ENCODE data around the gene ARPC5. TPM values are rescaled to one million over a fixed set of nuclear protein-coding genes. Genes with fewer than 3 reads are reported as not detected.

The ARPC5 gene
- total and polyA plus RNA-seq, 2 of the 8 experiments (the other 6 are each of a cell fraction or from before 2014, with no cell fraction given), result 24.0 to 60.8 TPM

GRCh38 chr1:183633676-183634343, 1.8 kb downstream of the ARPC5 start (continued):
- TF ChIP-seq CBX8 (IDR thresholded peaks at IDR 0.05; ENCODE audit: borderline replicate concordance, low read depth, low read length) (no peak), SRF (IDR thresholded peaks at IDR 0.05; ENCODE audit: low read depth, low read length) (peak; percentile 97), SP1 (IDR thresholded peaks at IDR 0.05; ENCODE audit: low read depth, low read length) (no peak)
